ENCODE data around the gene ILF2.
"Not testable (repeated sequence)": the region's sequence is repeated elsewhere in the genome, so short reads cannot be mapped to it uniquely, and the experiment has no call there.

GRCh38 chr1:153668672-153669071 lies 2.1 kb downstream of the ILF2 start:
- TF ChIP-seq CTCF (IDR thresholded peaks at IDR 0.05; ENCODE audit: poor library complexity); EZH2 (IDR thresholded peaks at IDR 0.05; ENCODE audit: borderline replicate concordance); EZH2phosphoT487 (IDR thresholded peaks at IDR 0.05; ENCODE audit: low read depth, severe bottlenecking, unreplicated experiment): not testable (repeated sequence)

Data from hepatocyte (in vitro differentiated cells).